ENCODE results near the gene ALOX5AP.
A peak's percentile ranks its signal among the peaks of the same experiment; 100 is the strongest.

ALOX5AP gene

DNA sequence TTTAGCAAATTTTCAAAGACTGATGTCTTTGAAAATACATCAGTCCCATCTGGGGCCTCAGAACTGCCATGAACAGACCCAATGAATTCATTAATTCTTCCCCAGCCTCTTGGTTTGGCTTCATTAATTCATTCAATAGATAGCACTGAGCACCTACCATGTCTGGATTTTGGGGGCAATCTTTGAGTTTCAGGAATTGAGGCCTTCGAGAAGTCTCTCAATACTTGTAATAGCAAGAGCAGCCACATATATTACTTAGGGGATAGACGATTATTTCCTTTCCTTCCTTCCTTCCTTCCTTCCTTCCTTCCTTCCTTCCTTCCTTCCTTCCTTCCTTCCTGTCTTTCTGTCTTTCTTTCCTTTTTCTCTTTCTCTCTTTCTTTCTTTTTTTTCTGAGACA is 64.8 kb downstream of the ALOX5AP start:
- no peak for DNase-seq

GRCh38 chr13:30802501-30802900 is 67.2 kb downstream of the ALOX5AP start:
- no peak for DNase-seq

DNA sequence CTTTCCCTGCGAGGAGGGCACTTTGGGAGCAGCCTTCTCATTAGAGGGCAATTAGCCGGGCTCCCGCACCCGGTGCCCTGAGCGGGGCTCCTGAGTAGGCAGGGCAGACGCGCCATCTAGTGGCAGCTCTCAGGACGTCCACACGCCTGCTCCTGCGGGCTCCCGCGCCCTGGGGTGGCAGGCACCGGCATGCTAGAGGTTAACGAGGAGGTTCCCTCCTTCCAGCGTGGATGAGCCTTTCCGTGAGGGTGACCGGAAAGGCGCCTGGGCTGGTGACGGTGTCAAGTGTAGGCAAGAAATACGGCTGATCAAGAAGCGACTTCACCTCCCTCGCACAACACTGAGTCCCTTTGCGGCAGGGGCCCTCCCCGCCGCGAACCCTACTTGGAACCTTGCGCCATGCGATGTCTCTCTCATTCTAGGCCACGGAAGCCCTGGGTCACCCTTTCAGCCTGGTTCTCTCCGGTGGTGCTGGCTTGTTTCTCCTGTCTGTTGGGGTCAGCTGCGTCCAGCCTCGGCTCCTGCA is 67.7 kb downstream of the ALOX5AP start:
- peak; percentile 89 for DNase-seq

- DNase-seq: no peak
These were observed 68.4 kb downstream of the ALOX5AP start for GRCh38 chr13:30803749-30804148.

GRCh38 chr13:30804474-30804873 is 69.1 kb downstream of the ALOX5AP start:
- DNase-seq: no peak

DNA sequence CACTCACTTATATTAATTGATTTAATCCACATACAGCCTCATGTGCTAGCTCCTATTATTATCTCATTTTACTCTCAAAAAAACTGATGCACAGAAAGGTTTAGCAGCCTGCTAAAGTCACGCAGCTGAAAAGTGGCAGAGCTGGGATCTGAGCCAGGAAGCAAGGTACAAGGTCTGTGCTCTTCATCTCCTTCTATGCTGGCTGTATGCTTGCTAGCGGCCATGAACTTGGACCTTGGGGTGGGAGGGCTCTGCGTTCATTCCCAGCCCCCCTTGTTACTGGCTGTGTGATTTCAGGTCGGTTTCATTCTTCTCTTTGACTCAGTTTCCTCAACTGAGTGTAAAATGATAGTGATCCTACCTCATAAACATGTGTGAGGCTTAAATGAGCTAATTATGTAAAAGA is 69.8 kb downstream of the ALOX5AP start:
- DNase-seq: no peak

GRCh38 chr13:30805603-30806011 is 70.3 kb downstream of the ALOX5AP start:
- no peak for DNase-seq

DNA sequence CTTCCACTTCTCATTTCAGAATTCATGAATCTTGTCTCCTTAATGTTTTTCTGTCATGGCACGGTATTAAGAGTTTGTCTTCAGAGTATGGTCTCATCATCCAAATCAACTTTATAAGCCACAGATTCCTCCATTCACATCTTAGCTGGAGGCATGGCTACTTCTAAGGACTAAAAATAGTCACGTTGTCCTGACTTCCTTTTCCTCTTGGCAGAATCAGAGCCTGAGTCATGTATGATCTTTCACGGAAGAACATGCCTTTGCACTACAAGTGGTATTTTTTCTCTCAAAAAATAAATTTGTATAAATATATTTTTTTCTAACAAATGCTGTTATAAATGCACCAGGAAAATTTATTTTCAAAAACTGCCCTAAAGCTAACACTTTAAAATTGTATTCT is 71.4 kb downstream of the ALOX5AP start:
- DNase-seq: peak; percentile 47

DNA sequence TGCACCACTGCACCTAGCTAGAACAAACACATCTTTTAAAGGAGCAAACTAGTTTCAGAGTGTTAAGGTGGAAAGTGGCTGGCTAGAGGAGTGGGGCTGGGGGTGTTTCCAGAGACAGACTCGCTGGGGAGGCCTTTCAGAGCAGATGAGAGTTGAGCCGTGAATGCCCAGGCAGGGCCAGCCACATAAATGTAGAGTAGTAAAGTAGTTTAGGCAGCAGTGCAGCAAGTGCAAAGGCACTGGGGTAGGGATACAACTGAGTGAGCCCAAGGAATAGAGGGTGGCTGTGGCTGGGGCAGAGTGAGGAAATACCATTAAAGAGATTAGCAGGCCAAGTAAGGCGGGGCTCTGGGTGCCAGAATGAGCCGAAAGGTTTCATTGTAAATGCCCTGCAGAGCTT is 72.0 kb downstream of the ALOX5AP start:
- peak; percentile 27 for DNase-seq

DNA sequence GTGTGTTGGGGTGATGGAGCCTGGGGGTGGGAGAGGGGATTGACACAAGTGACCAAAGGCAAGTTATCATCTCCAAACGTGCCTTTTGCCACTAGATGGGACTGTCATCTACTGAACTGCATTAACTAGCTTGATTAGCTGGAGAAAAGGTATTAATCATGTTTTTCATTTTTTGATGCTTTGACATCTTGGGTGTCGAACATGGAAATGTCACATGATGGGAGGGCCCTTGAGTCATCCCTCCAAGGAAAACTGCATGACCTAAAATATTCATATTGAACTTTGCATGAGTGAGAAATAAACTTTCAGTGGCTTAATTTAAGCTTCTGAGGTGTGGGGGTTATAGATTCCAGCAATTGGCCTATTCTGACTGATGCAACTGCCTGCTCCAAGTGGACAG is 73.3 kb downstream of the ALOX5AP start:
- DNase-seq: no peak

DNA sequence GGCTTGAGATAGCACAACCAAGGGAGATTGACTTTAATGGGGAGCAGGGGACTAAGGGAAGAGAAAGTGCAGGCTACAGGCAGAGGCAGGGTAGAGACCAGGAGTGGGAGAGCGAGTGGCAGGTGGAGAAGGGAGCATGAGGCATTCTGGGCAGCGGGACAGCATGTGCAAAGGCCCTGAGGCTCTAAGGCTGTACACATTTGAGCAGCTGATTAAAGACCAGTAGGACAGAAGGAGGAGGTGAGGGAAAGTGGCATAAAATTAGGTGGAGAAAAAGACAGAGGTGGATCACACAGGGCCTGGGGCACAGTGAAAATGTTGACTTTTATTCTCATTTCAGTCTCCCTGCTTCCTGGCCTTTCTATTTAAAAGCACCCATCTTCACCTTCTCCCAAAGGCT is 74.4 kb downstream of the ALOX5AP start:
- DNase-seq: no peak

GRCh38 chr13:30810261-30810701 is 74.9 kb downstream of the ALOX5AP start:
- DNase-seq: no peak

- DNase-seq: no peak
These were observed 75.5 kb downstream of the ALOX5AP start for GRCh38 chr13:30810801-30811200.

Measured in hematopoietic multipotent progenitor cell treated with erythropoietin and hydrocortisone succinate and interleukin-3 and kit ligand, for 4 days (in vitro differentiated cells).